AG09319 (cell line): ENCODE measurements around the gene PTPRD.
"Not testable (repeated sequence)": the region's sequence is repeated elsewhere in the genome, so short reads cannot be mapped to it uniquely, and the experiment has no call there.

Experiments used
- DNase-seq: peaks from one replicate; pipeline ENCODE4 v3.0.0-alpha.2; 2010; ENCODE audit warnings: low read depth; ENCODE audit errors: extremely low read depth
- TF ChIP-seq, protein P1 (sequence below): IDR thresholded peaks from 2 replicates; pipeline ENCODE4 v1.5.1; 2011; ENCODE audit warnings: low read depth, mild to moderate bottlenecking, inconsistent platforms, low read length, moderate library complexity

Gene PTPRD

GRCh38 chr9:9117866-9118265 is 1494.9 kb downstream of the PTPRD start:
- TF ChIP-seq, protein P1, sequence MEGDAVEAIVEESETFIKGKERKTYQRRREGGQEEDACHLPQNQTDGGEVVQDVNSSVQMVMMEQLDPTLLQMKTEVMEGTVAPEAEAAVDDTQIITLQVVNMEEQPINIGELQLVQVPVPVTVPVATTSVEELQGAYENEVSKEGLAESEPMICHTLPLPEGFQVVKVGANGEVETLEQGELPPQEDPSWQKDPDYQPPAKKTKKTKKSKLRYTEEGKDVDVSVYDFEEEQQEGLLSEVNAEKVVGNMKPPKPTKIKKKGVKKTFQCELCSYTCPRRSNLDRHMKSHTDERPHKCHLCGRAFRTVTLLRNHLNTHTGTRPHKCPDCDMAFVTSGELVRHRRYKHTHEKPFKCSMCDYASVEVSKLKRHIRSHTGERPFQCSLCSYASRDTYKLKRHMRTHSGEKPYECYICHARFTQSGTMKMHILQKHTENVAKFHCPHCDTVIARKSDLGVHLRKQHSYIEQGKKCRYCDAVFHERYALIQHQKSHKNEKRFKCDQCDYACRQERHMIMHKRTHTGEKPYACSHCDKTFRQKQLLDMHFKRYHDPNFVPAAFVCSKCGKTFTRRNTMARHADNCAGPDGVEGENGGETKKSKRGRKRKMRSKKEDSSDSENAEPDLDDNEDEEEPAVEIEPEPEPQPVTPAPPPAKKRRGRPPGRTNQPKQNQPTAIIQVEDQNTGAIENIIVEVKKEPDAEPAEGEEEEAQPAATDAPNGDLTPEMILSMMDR = no peak
- no peak for DNase-seq

- no peak for DNase-seq
- TF ChIP-seq, protein P1 = no peak
Measured at GRCh38 chr9:9112001-9112720, 1500.6 kb downstream of the PTPRD start.

GRCh38 chr9:9108641-9109040 is 1504.2 kb downstream of the PTPRD start:
- TF ChIP-seq, protein P1 = no peak
- no peak for DNase-seq

DNA sequence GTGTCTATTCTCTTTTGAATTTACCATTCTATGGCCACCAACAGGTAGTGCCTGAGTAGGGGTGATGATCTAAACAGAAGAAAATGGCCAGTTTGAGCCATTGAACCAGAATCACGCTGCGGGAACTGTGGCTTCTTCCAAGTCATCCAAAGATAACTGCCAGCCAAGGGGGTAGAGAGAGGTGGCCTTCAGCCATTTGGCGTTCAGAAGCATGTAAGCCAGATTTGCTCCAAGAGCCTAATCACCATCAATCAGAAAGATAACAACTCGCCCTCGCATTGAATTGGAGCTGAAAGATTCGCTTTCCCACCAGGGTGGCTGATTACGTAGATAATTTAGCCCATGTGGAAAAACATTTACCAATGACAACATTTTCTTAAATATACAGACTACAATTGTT is 1510.5 kb downstream of the PTPRD start:
- TF ChIP-seq, protein P1 = no peak
- no peak for DNase-seq

DNA sequence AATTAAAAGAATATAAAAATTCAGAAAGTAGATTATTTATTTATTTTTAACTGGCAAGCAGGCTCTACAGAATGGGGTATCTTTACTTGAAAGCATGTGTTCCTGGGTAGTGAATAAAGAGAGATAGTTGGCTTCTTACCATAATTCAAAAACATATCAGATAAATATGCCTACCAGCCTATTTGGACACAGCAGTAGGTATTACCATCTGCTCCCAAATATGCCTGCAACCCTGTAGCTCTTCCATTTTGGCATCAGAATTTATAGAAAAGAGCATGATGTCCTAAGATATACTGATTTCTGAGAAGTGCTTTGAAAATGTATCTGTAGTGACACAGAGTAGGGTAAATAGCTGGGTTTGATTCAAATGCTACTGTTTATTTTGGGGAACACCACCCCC is 1512.7 kb downstream of the PTPRD start:
- TF ChIP-seq, protein P1 = no peak
- DNase-seq = no peak

DNA sequence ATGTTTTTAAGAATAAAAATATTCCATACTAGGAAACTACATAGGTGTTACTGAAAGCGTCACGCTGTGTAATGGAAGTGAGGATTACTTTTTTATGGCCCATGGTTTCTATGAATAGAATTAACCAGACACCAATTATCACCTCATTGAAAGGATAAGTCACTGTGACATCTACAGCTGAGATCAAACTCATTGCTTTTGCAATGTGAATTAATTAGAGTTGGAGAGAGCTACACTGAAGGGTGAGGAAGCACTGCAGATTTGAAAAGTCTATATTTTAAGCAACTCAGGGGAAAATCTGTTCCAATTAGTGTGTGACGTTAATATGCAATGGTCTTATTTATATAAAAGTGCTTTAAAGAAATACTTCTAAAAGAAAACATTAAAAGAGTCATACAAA is 1513.2 kb downstream of the PTPRD start:
- TF ChIP-seq, protein P1 = no peak
- no peak for DNase-seq

GRCh38 chr9:9097254-9097653 is 1515.5 kb downstream of the PTPRD start:
- not testable (repeated sequence) for DNase-seq

- TF ChIP-seq, protein P1 = no peak
- DNase-seq = no peak
Measured at GRCh38 chr9:9091387-9091786, 1521.4 kb downstream of the PTPRD start.
